Left lobe of liver (tissue), 2 donors: ENCODE results near the gene ZNF358. TPM values are rescaled to one million over a fixed set of nuclear protein-coding genes. Genes with fewer than 3 reads are reported as not detected.

ENCODE experiments used
- ATAC-seq: fragments of 200-7000 bp; cut with Tn5 transposase; one replicate; pipeline ENCODE4 v1.9.1; 2020; ENCODE audit warnings: mild to moderate bottlenecking, moderate library complexity
- DNase-seq: peaks from one replicate; pipeline ENCODE4 v3.0.0-alpha.2; 2020; ENCODE audit warnings: low spot score
- total RNA-seq: library from RNA; stranded (reverse); gene quantifications from one replicate; pipeline ENCODE4 v1.2.1, GENCODE V29; 2021
- donor health status: DM: no; HTN: no; CAD: no; lungs with moderate emphysema.
- donor health status: DM: no; HTN: yes; CAD: no.

ZNF358 gene
- total RNA-seq, 1 donor from 2014 or later: 31.3 TPM

DNA sequence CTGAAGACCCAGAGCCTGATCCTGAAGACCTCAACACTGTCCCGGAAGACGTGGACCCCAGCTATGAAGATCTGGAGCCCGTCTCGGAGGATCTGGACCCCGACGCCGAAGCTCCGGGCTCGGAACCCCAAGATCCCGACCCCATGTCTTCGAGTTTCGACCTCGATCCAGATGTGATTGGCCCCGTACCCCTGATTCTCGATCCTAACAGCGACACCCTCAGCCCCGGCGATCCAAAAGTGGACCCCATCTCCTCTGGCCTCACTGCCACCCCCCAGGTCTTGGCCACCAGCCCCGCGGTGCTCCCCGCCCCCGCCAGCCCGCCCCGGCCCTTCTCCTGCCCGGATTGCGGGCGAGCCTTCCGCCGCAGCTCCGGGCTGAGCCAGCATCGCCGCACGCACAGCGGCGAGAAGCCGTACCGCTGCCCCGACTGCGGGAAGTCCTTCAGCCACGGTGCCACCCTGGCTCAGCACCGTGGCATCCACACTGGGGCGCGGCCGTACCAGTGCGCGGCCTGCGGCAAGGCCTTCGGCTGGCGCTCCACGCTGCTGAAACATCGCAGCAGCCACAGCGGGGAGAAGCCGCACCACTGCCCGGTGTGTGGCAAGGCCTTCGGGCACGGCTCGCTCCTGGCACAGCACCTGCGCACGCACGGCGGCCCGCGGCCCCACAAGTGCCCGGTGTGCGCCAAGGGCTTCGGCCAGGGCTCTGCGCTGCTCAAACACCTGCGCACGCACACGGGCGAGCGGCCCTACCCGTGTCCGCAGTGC is 3.6 kb downstream of the ZNF358 start:
- ATAC-seq (no peak), DNase-seq (no peak)

DNA sequence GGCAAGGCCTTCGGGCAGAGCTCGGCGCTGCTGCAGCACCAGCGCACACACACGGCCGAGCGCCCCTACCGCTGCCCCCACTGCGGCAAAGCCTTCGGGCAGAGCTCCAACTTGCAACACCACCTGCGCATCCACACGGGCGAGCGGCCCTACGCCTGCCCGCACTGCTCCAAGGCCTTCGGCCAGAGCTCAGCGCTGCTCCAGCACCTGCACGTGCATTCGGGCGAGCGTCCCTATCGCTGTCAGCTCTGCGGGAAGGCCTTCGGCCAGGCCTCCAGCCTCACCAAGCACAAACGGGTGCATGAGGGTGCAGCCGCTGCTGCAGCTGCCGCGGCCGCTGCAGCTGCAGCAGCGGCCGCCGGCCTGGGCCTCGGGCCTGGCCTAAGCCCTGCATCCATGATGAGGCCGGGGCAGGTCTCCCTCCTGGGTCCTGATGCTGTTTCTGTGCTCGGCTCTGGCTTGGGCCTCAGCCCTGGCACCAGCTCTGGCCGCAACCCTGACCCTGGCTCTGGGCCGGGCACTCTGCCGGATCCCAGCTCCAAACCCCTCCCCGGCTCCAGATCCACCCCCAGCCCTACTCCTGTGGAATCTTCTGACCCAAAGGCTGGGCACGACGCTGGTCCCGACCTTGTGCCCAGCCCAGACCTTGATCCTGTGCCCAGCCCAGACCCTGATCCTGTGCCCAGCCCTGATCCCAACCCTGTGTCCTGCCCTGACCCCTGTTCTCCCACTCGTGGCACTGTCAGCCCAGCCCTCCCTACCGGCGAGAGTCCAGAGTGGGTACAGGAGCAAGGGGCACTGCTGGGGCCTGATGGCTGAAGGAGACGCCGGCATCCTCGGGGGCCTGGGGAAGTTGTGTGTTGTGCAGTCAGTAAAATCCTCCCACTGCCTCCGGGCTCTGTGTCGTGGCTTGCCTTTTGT is 4.5 kb downstream of the ZNF358 start:
- ATAC-seq (peak; percentile 78), DNase-seq (peak; percentile 92)

- DNase-seq: no peak
Measured at GRCh38 chr19:7521551-7522071, 5.7 kb downstream of the ZNF358 start.

GRCh38 chr19:7522072-7522922 is 6.4 kb downstream of the ZNF358 start, which contains the start of gene MCOLN1:
MCOLN1 (plus strand) TSS chr19:7522624; CDS start chr19:7522751, 127 bp downstream.
- ATAC-seq (peak; percentile 76), DNase-seq (peak; percentile 99)

More at GRCh38 chr19:7521551-7522071, 5.7 kb downstream of the ZNF358 start:
- no peak for ATAC-seq

GRCh38 chr19:7522923-7523667 is 7.2 kb downstream of the ZNF358 start:
- peak; percentile 23 for ATAC-seq
- DNase-seq: peak; percentile 68

- no peak for ATAC-seq
- no peak for DNase-seq
Measured at GRCh38 chr19:7524523-7524922, 8.6 kb downstream of the ZNF358 start.

DNA sequence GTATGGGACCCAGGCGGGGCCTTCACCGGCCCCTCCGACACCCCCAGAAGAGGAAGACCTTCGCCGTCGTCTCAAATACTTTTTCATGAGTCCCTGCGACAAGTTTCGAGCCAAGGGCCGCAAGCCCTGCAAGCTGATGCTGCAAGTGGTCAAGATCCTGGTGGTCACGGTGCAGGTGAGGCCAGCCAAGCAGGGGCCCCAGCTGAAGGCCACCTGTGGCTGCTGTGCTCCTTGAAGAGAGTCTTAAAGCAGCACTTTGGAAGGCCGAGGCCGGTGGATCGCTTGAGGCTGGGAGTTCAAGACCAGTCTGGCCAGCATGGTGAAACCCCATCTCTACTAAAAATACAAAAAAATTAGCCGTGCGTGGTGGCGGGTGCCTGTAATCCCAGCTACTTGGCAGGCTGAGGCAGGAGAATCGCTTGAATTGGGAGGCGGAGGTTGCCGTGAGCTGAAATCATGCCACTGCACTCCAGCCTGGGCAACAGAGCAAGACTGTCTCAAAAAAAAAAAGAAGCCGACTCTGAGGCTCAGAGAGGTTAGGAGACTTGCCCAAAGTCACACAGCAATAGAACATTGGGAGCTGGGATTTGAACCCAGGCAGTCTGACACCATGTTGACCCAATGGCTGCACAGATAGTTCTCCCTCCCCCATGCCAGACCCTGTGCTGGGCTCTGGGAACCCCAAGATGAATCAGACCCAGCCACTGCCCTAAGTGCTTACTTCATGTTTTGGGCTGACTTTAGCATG is 9.3 kb downstream of the ZNF358 start:
- DNase-seq (no peak), ATAC-seq (no peak)

GRCh38 chr19:7526059-7526929 is 10.4 kb downstream of the ZNF358 start:
- DNase-seq (no peak), ATAC-seq (no peak)

- peak; percentile 27 for ATAC-seq
Measured at GRCh38 chr19:7527516-7528191, 11.8 kb downstream of the ZNF358 start.

GRCh38 chr19:7528192-7528519 is 12.3 kb downstream of the ZNF358 start:
- DNase-seq (no peak), ATAC-seq (no peak)

More at GRCh38 chr19:7527516-7528191, 11.8 kb downstream of the ZNF358 start:
- DNase-seq: no peak

- ATAC-seq (no peak), DNase-seq (no peak)
Measured at GRCh38 chr19:7528522-7529245, 12.8 kb downstream of the ZNF358 start.

- DNase-seq (no peak), ATAC-seq (no peak)
Measured at GRCh38 chr19:7529246-7529600, 13.3 kb downstream of the ZNF358 start.

DNA sequence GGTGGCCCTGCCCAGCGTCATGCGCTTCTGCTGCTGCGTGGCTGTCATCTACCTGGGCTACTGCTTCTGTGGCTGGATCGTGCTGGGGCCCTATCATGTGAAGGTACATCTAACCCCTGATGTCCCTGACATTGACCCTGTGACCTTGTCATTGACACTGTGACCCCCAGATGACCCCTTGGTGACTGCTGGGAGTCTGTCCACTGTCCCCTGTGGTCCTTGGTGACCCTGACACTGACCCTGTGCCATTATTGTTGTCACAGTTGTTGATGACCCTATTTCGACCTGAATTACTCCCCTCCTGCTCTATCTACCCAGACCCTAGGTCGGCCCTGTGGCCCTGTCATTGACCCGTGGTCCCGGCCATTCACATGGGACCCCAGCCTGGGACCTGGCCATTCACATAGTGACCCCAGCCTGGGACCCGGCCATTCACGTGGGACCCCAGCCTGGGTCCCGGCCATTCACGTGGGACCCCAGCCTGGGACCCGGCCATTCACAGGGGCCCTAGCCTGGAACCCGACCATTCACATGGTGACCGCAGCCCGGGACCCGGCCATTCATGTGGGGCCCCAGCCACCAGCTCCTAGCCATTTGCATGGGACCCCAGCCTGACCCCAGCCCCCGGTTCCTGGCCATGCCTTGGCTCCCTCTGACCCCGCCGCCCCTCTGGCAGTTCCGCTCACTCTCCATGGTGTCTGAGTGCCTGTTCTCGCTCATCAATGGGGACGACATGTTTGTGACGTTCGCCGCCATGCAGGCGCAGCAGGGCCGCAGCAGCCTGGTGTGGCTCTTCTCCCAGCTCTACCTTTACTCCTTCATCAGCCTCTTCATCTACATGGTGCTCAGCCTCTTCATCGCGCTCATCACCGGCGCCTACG is 13.9 kb downstream of the ZNF358 start:
- no peak for DNase-seq

DNA sequence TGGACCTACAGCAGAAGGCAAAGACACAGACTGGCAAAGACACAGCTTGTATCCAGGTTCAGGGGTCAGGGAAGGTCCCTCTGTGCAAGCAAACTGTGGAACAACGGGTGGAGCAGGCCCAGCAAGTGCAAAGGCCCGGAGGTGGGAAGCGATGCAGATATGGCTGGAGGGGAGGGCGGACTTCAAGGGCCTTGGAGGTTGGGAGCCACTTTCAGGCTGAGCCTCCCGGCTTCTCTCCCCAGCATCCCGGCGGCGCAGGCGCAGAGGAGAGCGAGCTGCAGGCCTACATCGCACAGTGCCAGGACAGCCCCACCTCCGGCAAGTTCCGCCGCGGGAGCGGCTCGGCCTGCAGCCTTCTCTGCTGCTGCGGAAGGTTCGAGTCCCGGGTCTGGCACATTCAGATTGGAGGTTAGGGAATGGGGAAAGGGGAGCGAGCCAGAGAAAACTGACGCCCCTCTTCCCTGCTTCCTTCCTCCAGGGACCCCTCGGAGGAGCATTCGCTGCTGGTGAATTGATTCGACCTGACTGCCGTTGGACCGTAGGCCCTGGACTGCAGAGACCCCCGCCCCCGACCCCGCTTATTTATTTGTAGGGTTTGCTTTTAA is 17.5 kb downstream of the ZNF358 start:
- DNase-seq (peak; percentile 58), ATAC-seq (peak; percentile 2)

More for the DNA sequence above, 13.9 kb downstream of the ZNF358 start:
- ATAC-seq: no peak

DNA sequence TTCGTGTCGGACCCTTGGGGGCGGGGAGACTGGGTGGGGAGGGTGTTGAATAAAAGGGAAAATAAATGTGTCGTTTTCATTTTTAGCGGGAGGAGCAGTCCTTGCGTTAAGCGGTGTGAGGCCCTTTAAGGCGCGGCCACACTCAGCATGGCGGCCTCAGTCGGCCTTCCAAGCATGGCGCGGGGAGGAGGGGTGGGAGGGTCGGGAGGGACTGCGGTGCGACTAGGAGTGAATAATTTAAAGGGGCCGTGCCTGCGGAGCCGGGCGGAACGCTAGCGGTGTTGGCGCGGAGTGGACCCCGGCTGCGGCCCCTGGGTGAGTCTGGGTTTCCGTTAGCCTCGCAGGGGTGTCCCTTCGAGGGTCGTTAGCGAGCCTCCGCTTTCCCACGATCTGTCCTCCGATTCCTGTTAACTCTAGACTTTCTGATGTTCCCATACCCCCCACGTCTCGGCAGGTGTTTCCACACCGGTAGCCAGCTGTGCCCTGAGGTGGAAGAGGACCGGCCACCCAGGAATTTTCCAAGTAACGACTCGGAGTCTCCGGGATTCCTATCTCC is 18.1 kb downstream of the ZNF358 start:
- peak; percentile 68 for ATAC-seq
- DNase-seq: peak; percentile 89
